Stimulated activated CD8-positive, alpha-beta memory T cell treated with anti-CD3 and anti-CD28 coated beads, Interleukin-4, amount 100 ng/mL, for 1 hour (primary cell): ENCODE results near the gene ZNF800.
"Not testable (repeated sequence)": the region's sequence is repeated elsewhere in the genome, so short reads cannot be mapped to it uniquely, and the experiment has no call there.

ENCODE experiments used
- DNase-seq, 2 donors: peaks; one replicate each; pipeline ENCODE4 v3.0.0-alpha.2; 2020; ENCODE audit warnings: low read depth in 2 of 2, low spot score in 1 of 2

The ZNF800 gene

GRCh38 chr7:127392566-127393367 is at the start of gene ZNF800:
ZNF800 (minus strand) TSS chr7:127392708; CDS start chr7:127391557, 1,151 bp downstream.
- peak; percentile 80 to 81 for DNase-seq

DNA sequence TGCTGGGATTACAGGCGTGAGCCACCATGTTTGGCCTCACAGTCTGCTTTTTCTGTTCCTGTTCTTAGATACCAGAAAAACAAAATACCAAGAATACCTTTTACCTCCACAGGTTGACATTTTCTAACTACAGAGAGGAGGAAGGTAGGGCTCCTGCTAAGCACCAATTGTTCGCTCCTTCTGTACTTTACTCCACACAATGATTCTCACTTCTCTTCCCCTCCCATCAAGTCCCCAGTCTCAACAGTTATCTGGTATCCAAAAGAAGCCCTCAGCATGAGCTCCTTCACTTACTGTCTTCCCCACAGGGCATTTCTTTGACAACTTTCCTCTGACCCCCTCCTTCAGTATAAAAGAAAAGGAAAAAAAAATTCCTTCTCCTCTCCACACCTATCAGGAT is 47.7 kb upstream of the ZNF800 start:
- DNase-seq = no peak

GRCh38 chr7:127438836-127439235 is 46.3 kb upstream of the ZNF800 start:
- no peak for DNase-seq

DNA sequence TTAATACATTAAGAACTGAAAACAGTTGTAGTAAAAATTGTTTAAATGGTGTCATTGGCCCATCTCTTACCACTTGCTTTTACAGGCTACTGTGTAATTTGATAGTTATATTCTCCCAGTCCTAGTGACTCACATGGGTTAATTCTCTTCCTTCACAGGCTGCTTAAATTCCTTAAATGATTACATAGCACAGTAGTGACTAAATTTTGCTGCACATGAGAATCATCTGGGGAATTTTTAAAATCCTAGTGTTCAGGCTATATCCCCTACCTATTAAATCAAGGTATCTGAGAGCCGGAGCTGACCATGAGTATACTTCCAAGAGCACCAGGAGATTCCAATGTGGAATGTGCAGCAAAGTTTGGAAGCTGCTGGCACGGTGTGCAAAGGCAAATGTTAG is 45.3 kb upstream of the ZNF800 start:
- DNase-seq = no peak

DNA sequence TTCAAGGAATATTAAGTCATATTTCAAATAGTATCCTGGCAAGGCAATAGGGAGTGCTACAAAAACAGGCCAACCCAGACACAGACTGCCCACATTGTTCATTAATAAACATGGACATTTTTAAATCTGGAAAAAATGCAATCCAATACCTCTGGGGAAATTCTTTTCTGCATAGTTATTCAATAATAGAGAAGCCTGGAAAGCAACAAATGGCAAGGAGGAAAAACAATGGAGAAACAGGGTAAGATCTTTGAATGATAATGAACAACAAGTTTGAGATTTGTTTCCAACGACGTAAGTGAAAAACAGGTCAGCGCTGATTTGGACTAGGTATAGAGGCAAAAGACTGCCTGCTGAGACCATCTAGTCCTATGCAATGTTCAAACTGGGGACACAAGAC is 44.7 kb upstream of the ZNF800 start:
- no peak for DNase-seq

- DNase-seq = not testable (repeated sequence)
These were observed 36.8 kb upstream of the ZNF800 start for GRCh38 chr7:127429281-127429680.

- DNase-seq = no peak
These were observed 26.7 kb upstream of the ZNF800 start for GRCh38 chr7:127419196-127419595.

- no peak for DNase-seq
These were observed 26.0 kb upstream of the ZNF800 start for GRCh38 chr7:127418459-127418858.

DNA sequence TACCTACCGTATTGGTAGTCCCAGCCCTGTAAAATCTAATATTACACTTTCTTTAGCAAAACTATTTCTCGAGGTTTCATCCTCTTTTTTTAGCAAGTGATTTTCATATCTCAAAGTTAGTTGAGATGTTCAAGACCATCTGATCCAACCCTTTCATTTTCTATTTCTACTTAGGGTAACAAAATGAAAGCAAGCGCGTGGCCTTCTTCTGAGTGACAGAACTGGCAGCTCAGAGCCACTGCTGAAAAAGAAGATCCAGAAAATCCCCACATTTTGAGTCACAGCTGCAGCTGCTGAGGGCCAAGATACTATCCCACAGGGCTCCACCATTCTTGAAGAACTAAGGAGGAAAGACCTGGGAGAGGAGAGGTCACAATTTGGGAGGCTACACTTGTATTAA is 24.8 kb upstream of the ZNF800 start:
- no peak for DNase-seq

DNA sequence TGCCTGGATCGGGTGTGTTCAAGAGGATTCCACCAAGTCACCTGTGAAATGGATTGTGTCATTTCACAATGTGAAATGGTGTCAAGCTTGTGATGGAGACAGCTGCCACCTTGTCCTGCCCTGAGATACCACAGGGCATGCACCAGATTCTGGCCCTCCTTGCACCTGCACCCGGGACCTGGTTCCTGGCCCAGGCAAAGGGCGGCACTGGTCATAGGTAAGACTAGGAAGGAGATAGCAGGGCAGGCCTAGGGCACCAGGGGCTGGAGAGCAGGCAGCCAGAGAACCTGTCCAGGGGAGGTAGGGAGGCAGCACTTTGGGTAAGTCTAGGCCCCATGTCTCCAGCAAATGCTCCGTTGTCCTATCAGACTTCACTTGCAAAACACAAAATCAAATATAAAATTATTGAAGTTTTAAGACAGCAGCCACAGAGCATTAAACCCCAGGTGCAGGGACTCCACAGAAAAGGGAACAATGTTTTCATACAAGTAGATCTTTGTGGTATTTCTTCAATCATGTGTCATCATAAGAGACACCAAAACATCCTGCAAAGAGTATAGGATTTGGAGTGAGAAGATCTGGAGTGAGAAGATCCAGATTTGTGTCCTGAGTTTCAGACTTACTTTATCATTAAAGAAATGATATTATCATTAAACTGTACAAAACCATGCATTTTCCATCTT is 22.7 kb upstream of the ZNF800 start:
- DNase-seq = no peak

DNA sequence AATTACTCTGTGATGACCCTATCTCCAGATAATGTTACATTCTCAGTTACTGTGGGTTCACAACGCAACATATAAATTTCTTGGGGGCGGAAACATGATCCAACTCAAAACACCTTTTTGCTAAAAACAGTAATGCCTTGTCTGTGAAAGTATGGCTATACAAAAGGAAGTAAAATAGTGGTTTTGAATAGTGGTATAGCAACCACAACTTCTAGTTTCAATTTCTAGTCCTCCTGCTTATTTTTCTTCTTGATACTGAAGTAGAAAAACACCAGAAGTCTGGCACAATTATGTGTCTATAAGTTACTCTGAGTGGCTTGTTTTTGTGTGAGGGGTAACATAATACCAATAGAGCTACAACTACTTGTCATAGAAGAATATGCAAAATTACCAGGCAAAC is 21.5 kb upstream of the ZNF800 start:
- DNase-seq = no peak

DNA sequence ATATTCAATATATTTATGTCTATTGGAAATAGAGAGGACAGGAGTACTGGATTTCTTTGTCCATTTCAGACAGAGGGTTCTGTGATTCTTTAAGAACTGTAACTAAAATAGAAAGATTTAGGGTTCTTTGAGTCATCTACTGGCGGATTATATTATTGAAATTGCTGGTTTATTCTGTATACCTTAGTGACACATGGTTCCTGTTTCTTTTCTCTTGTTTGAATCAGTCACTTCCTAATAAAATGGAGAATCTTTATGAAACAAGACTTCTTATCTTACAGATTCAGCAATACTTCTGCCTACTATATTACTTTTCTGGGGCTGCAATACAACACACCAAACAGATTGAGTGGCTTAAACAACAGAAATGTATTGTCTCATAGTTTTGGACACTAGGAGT is 20.8 kb upstream of the ZNF800 start:
- no peak for DNase-seq

DNA sequence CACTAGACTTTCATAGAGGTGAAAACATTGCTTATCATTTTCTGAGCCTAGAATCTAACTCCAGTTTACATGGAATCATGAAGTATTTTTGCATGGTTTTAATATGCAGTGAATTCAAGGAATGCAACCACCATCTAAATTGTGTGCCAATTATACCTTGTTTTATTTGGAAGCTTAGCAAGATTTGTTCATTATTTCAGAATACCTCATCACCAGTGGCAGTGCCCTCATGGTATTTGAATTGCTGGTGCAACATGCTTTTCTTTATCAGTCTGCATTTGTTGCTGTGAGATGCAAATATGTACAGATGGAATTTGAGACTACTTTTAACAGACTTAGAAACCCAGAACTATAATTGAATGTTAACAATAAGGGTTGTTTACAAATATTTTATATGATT is 18.7 kb upstream of the ZNF800 start:
- DNase-seq = no peak

- no peak for DNase-seq
These were observed 17.1 kb upstream of the ZNF800 start for GRCh38 chr7:127409629-127410028.

DNA sequence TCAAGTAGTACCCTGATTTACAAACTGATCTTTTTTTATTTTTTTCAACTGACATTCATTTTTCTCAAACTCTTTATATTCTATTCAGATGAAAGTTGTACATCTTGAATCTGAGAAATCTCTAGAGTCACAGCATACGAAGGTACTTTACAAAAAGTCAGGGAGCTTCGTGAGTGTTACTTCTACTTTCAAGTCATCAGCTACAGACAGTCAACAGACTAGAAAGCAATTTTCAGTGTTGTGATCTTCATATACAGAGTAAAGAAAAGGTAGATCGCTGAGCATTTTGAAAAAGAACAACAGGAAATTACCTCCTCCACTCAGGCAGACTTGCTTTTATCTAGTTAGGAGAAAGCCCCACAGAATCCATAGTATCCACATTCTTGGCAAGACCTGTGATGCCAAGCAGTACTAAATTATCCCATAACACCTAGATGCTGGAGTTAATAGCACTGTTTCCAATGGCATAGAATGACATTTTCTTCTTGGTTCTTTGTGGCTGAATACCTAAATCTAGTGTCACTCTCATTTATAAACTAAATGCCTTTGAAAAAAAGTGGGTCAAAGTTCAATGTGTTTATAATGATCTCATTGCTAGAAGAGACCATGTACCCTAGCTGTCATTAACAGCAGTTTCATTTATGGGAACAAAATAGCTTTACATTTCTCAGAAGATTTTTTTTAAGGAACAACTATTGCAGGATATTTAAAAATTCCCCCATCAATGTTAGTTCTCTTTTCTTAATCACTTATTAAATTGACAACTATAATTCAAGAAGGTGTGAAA is 12.0 kb upstream of the ZNF800 start:
- DNase-seq = no peak

- DNase-seq = no peak
These were observed 3.7 kb upstream of the ZNF800 start for GRCh38 chr7:127396184-127396583.

DNA sequence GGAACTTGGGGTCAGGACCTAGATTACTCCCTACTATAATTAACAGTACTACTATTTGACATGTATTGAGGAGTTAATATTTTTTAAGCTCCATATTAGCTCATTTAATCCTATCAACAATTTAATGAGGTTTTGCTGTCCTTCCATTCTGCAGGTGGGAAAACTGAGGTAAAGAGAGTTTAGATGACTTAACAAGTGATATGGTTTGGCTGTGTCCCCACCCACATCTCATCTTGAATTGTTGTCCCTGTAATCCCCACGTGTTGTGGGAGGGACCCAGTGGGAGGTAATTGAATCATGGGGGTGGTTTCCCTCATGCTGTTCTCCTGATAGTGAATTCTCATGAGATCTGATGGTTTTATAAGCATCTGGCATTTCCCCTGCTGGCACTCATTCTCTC is 2.6 kb upstream of the ZNF800 start:
- DNase-seq = not testable (repeated sequence)

DNA sequence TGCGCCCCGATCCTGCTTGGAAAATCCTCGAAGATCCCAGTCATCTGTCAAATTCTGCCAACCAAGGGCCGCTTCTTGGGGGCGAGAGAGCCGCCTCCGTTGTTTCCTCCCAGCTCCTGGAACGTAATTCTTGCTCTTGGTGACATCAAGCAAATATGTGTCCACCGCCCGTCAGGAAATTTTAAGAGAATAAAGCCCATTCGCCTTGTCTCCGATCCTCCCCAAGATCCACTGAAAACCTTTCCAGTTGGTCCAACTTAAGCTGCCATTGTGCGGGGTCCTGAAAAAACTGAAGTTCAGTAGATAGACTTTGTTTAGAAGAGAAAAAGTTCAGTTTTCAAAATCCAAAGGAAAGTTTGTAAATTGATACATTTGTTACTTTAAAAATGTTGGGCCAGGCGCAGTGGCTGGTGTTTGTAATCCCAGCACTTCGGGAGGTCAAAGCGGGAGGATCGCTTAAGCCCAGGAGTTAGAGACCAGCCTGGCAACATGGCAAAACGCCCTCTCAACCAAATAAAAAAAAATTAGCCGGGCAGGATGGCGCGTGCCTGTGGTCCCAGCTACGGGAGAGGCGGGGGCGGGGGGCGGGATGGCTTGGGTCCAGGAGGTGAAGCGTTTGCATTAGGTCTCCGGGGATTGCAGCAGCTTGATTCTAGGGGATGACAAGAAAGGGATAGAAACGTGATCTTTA is 1.0 kb upstream of the ZNF800 start:
- DNase-seq = no peak

DNA sequence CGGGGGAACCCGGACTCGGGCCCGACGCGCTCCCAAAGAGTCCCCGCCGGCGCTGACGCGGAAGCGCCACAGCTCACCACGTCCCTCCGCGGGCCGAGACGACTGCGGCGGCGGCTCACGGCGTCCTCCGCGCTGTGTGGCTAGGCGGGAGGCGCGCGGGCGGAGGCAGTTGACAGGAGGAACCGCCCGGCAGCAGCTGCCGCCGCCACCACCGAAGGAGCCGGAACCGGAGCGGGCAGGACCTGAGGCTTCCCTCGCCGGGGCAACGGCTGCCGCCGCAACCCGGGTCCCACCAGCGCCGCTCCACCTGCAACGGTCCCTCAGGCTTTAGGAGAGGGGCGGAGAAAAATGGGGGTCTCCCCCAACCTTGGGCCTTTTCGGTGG is 334 bp downstream of the ZNF800 start:
- peak; percentile 20 to 38 for DNase-seq

GRCh38 chr7:127391591-127392181 is 822 bp downstream of the ZNF800 start:
- DNase-seq = peak in 1 of 2 donors; percentile 23
